Forelimb muscle (tissue), 1 donor: ENCODE data around the gene GTF3C1. TPM values are rescaled to one million over a fixed set of nuclear protein-coding genes. Genes with fewer than 3 reads are reported as not detected.
"Not testable (repeated sequence)": the region's sequence is repeated elsewhere in the genome, so short reads cannot be mapped to it uniquely, and the experiment has no call there.

Experiments
- DNase-seq: peaks from one replicate; pipeline ENCODE4 v3.0.0-alpha.2; 2013; ENCODE audit warnings: low read depth
- polyA plus RNA-seq: library from polyadenylated mRNA; unstranded; fragments of 120-200 nt; gene quantifications from one replicate; pipeline ENCODE4 v1.2.1, GENCODE V29; 2013; ENCODE audit not compliant: insufficient read length

The GTF3C1 gene
- 49.0 TPM for polyA plus RNA-seq

DNA sequence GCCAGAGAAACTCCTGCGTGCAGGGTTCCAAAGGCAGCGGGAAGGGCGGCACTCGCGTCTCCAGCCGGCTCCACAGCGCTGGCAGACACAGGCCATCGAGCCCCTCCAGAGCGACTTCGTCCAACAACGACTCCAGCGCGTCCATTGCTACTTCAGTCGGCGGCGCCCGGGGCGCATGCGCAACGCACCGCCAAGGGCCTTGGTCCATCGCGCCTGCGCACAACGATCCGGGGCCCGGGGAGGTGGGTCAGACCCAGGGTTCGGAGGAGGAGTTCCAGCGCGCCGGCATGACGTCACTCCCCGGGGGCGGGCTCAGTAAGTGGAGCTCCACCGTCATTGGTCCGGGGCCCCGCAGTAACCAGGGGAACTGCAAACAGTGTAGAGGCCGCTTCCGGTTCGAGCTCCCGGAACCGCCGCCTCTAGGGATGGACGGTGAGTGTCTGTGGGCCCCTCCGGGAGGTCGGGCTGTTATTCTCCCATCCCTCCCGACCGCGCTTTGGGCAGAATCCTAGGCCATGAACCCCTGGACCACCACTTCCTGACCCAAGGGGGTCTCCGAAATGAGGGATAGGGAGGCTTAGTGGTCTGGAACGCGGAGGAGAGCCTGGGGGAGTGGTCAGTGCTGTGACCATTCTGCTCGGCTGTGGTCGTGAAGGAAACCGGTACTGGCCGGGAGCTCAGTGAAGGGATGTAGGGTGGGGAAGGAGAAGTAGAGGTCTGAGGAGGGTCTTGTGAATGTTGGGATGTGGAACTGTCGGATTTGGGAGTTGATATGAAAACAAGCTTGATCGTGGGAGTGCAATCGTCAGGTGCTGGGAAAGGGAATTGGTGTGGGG lies at the start of gene GTF3C1, which contains the start of gene KATNIP:
TSS of gene GTF3C1 (minus strand) at position 168 of the 836 bp plus-strand sequence. CDS start at position 145, 23 bp downstream.
TSS of gene KATNIP (plus strand) at position 399 of the 836 bp plus-strand sequence. CDS start at position 426, 27 bp downstream.
- peak; percentile 92 for DNase-seq

- no peak for DNase-seq
Measured at GRCh38 chr16:27598931-27599565, 49.3 kb upstream of the GTF3C1 start.

- DNase-seq: no peak
Measured at GRCh38 chr16:27598220-27598619, 48.5 kb upstream of the GTF3C1 start.

DNA sequence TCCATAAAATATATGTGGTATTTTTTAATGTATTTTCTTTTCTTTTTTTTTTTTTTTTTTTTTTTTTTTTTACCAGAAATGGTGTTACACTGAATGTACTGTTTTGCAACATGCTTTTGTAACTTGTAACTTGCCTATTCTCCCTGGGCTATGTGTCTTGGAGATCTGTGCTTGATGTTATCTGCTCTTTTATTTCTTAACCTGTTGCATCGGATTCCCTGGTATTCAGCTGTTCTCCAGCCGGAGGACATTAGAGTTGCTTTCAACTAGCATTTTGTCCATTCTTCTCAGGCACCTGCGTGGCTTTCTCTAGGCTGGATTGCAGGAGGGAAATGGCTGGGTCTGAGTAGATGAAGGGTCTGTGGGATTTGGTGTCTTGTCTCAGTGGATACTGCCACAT lies 47.6 kb upstream of the GTF3C1 start:
- DNase-seq: no peak

DNA sequence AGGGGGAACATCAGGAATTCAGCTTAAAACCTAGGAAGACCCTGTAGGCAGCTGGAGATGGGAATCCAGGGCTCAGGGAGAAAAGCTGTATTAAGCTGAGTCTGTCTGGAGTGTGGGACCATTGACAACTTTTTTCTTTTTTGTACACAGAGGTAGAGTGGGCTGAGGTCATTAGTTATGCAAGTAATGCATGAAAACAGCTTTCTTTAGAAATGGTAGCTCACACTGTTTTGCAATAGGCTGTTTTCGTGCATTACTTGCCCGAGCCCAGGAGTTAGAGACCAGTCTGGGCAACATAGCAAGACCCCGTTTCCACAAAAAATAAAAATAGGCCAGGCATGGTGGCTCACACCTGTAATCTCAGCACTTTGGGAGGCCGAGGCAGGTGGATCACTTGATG lies 46.7 kb upstream of the GTF3C1 start:
- no peak for DNase-seq

DNA sequence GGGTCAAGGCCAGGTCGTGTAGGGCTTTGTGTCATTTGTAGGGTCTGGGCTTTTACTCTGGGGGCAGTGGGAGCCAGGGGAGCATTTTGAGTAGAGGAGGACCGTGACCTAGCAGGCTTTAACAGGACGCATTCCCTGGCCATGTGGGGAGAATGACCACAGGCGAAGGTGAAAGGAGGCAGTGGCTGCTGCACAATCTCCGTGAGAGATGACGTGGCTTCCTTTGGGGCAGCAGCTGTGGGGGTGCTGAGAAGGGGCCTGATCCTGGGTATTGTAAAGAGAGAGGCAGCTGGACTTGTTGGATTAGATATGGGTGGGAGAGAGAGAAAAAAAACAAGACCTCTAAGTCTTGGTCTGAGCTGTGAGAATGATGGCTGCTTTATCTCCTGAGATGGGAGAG lies 46.3 kb upstream of the GTF3C1 start:
- no peak for DNase-seq

DNA sequence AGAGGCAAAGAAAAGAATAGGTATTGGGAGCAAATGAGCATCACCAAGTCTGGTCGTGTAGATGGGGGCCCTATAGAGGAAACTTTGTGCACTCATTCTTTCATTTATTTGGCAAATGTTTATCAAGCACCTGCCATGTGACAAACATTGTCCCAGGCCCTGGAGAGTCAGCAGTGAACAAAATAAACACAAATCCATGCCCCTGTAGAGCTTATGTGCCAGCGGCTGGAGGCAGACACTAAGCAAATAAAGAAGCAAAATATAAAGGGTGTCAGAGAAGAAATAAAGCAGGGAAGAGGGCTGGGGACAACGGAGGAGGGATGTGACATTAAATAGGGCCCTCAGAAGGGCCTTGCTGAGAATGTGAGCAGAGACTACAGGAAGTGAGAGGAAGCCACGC lies 45.8 kb upstream of the GTF3C1 start:
- no peak for DNase-seq

- DNase-seq: no peak
Measured at GRCh38 chr16:27591837-27592236, 42.1 kb upstream of the GTF3C1 start.

- DNase-seq: no peak
Measured at GRCh38 chr16:27588057-27588456, 38.3 kb upstream of the GTF3C1 start.

GRCh38 chr16:27586711-27587110 lies 37.0 kb upstream of the GTF3C1 start:
- DNase-seq: no peak

- no peak for DNase-seq
Measured at GRCh38 chr16:27585200-27585599, 35.5 kb upstream of the GTF3C1 start.

GRCh38 chr16:27583634-27584033 lies 33.9 kb upstream of the GTF3C1 start:
- DNase-seq: no peak

- DNase-seq: no peak
Measured at GRCh38 chr16:27582883-27583282, 33.2 kb upstream of the GTF3C1 start.

GRCh38 chr16:27579087-27579980 lies 29.6 kb upstream of the GTF3C1 start:
- DNase-seq: no peak

GRCh38 chr16:27576729-27577128 lies 27.0 kb upstream of the GTF3C1 start:
- DNase-seq: no peak

DNA sequence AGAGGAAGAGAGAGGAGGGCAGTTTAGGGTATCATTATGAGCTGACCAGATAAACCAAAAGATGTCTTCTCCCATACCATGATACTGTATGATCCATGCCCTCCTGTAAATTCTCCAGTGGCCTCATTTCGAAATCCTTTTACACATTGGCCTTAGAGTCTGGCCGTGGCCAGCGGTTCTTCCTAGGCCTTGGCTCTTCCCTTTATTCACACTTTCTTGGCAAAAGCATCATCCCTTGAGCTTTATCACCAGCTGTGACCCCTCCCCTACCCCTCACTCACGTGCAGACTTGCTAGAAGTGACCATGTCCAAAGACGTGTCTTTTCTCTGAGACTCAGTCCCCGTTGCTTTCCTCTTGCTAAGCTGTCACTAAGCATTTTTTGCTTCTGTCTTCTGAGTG lies 23.0 kb upstream of the GTF3C1 start:
- no peak for DNase-seq

DNA sequence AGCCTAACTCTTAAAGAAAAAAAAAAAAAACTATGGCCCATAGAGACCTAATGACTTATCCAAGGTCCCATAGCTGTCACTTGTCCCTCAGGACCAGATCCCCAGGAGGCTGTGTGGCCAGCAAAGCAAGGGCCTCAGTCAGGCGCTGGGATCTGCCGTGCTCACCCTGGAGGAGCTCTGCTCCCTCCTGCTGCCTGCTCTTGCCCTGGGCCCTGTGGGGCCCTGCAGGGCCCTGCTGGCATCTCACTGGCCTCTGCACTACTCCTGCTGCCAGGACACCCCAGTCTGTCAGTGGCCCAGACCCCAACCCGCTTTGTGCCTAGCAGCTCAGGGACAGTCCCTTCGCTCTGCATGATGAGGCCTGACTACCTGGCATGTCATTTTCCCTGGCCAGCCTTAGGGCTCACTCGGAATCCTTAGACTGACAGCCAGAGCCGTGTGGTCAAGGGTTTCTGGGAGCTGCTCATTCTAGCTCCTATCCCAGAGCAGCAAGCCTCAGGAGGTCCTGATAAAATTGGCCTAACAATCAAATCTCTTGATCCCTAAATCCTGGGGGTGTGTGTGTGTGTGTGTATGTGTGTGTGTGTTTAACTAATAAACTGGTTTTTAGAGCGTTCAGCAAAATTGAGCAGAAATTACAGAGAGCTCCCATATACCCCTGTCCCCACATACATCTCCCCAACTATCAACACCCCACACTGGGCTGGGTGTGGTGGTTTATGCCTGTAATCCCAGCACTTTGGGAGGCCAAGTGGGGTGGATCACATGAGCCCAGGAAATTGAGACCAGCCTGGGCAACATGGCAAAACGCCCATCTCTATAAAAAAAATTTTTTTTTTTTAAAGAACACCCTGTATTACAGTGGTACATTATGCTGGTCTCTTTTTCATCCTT lies 22.0 kb upstream of the GTF3C1 start:
- no peak for DNase-seq

GRCh38 chr16:27570986-27571385 lies 21.3 kb upstream of the GTF3C1 start:
- not testable (repeated sequence) for DNase-seq

DNA sequence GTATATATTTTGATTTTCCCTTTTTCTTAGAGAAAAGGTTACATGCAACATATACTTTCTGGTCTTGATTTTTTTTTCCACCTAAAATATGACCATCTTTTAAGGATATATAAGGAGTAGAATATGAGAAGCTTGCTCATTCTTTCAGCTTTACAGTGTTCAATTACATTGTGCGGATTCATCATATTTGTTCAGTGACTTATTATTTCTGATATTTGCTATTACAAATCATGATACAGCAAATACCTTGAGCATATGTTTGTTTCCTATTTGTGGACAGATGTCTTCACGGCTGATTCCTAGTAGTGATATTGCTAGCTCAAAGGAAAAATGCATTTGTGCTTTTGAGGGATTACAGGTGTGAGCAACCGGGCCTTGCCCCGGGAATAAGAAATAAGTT lies 18.4 kb upstream of the GTF3C1 start:
- no peak for DNase-seq

GRCh38 chr16:27566417-27566816 lies 16.7 kb upstream of the GTF3C1 start:
- no peak for DNase-seq

DNA sequence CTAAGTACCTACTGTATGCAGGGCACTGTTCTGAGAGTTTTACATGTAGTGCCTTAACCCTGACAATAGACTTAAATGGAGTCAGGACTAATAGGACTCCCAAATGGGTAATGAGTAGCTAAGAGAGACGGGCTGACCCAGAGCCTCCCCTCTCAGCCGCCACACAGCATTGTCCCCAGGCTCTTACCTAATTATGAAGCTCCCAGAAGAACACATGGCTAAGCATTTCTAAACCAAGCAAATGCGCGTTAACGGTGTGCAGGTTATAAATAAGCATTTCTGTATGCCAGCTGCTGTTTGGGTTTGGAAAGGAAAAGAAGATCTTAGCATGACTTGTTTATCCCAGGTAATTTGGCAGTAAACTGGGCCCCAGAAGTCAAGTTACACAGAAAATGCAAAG lies 14.5 kb upstream of the GTF3C1 start:
- no peak for DNase-seq
